Activated CD8-positive, alpha-beta T cell treated with anti-CD3 and anti-CD28 coated beads for 36 hours (primary cell): ENCODE results near the gene HGS. TPM values are rescaled to one million over a fixed set of nuclear protein-coding genes. Genes with fewer than 3 reads are reported as not detected.

Experiments used
- ATAC-seq: fragments of 200-7000 bp; cut with Tn5 transposase; one replicate; pipeline ENCODE4 v1.10.0; 2021; ENCODE audit warnings: mild to moderate bottlenecking, moderate library complexity
- CTCF ChIA-PET: fragments of 350-600 bp; sonication (Branson Sonifier 250); formaldehyde crosslinking; loops from one replicate; lab custom pipeline; 2021; ENCODE audit warnings: antibody characterized with exemption; lab: Charles Lee
- POLR2A ChIA-PET: fragments of 350-600 bp; sonication (Branson Sonifier 250); formaldehyde crosslinking; loops from one replicate; lab custom pipeline; 2021; ENCODE audit warnings: antibody characterized with exemption; lab: Charles Lee
- DNase-seq: peaks from one replicate; pipeline ENCODE4 v3.0.0-alpha.2; 2020
- H3K27ac Mint-ChIP-seq: one replicate; pipeline ENCODE4 v1.8.0; 2021; ENCODE audit warnings: mild to moderate bottlenecking, mixed read lengths
- H3K27me3 Mint-ChIP-seq: one replicate; pipeline ENCODE4 v1.8.0; 2021; ENCODE audit warnings: mixed read lengths
- H3K36me3 Mint-ChIP-seq: one replicate; pipeline ENCODE4 v1.8.0; 2021; ENCODE audit warnings: low read depth, mixed read lengths
- H3K4me1 Mint-ChIP-seq: one replicate; pipeline ENCODE4 v1.8.0; 2021; ENCODE audit warnings: low read depth, mixed read lengths
- H3K4me3 Mint-ChIP-seq: one replicate; pipeline ENCODE4 v1.8.0; 2021; ENCODE audit warnings: mild to moderate bottlenecking, moderate library complexity, mixed read lengths
- H3K9me3 Mint-ChIP-seq: one replicate; pipeline ENCODE4 v1.8.0; 2021; ENCODE audit warnings: mixed read lengths
- intact Hi-C: fragments of 100-400 bp; cut with micrococcal nuclease; formaldehyde crosslinking; loops from one replicate; pipeline ENCODE4 v1.10.0; 2022
- total RNA-seq, 2 experiments: library from RNA; stranded (reverse); gene quantifications; one replicate each; pipeline ENCODE4 v1.2.3, GENCODE V29; 2021
- TF ChIP-seq, protein P1 (sequence below): fragments of 200-600 bp; IDR thresholded peaks from one replicate; pipeline ENCODE4 v1.8.0; 2022; ENCODE audit warnings: antibody characterized with exemption, mild to moderate bottlenecking

The HGS gene
- total RNA-seq, 2 experiments from 2014 or later: 98.9 to 113 TPM

- ATAC-seq (no peak), DNase-seq (no peak)
- no peak overlapping the region for H3K4me3 Mint-ChIP-seq
- peaks cover 14% of the 10 kb centered on the region for H3K4me1 Mint-ChIP-seq
- H3K36me3 Mint-ChIP-seq: peaks cover 38% of the 10 kb centered on the region
- ChIA-PET CTCF (interaction anchor here (1.0 kb wide), 1 partner anchor 15 kb away, joined by 3 read pairs; no protein-coding TSS in a partner anchor), POLR2A (interaction anchor here (0.9 kb wide), 1 partner anchor 31 kb away, joined by 3 read pairs; no protein-coding TSS in a partner anchor)
- TF ChIP-seq, protein P1, sequence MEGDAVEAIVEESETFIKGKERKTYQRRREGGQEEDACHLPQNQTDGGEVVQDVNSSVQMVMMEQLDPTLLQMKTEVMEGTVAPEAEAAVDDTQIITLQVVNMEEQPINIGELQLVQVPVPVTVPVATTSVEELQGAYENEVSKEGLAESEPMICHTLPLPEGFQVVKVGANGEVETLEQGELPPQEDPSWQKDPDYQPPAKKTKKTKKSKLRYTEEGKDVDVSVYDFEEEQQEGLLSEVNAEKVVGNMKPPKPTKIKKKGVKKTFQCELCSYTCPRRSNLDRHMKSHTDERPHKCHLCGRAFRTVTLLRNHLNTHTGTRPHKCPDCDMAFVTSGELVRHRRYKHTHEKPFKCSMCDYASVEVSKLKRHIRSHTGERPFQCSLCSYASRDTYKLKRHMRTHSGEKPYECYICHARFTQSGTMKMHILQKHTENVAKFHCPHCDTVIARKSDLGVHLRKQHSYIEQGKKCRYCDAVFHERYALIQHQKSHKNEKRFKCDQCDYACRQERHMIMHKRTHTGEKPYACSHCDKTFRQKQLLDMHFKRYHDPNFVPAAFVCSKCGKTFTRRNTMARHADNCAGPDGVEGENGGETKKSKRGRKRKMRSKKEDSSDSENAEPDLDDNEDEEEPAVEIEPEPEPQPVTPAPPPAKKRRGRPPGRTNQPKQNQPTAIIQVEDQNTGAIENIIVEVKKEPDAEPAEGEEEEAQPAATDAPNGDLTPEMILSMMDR: no peak
- no peak overlapping the region for H3K27ac Mint-ChIP-seq
- intact Hi-C loops: no loop called here
- no peaks in the 10 kb centered on the region for H3K9me3 Mint-ChIP-seq
- H3K27me3 Mint-ChIP-seq: no peaks in the 10 kb centered on the region
These were observed 6.7 kb downstream of the HGS start for GRCh38 chr17:81690549-81690948.

- ChIA-PET POLR2A (interaction anchor here (0.9 kb wide), 1 partner anchor 30 kb away, joined by 3 read pairs; no protein-coding TSS in a partner anchor), CTCF (interaction anchor here (1.0 kb wide), 1 partner anchor 16 kb away, joined by 3 read pairs; no protein-coding TSS in a partner anchor)
- H3K4me1 Mint-ChIP-seq: peaks cover 9% of the 10 kb centered on the region
- peaks cover 36% of the 10 kb centered on the region for H3K36me3 Mint-ChIP-seq
- H3K27ac Mint-ChIP-seq: no peak overlapping the region
- TF ChIP-seq, protein P1: no peak
- ATAC-seq (no peak), DNase-seq (no peak)
- H3K4me3 Mint-ChIP-seq: no peak overlapping the region
- H3K9me3 Mint-ChIP-seq: no peaks in the 10 kb centered on the region
- intact Hi-C loops: no loop called here
- no peaks in the 10 kb centered on the region for H3K27me3 Mint-ChIP-seq
These were observed 7.4 kb downstream of the HGS start for GRCh38 chr17:81691196-81691595.

- intact Hi-C loops: no loop called here
These were observed 7.8 kb downstream of the HGS start for GRCh38 chr17:81691608-81692007.

DNA sequence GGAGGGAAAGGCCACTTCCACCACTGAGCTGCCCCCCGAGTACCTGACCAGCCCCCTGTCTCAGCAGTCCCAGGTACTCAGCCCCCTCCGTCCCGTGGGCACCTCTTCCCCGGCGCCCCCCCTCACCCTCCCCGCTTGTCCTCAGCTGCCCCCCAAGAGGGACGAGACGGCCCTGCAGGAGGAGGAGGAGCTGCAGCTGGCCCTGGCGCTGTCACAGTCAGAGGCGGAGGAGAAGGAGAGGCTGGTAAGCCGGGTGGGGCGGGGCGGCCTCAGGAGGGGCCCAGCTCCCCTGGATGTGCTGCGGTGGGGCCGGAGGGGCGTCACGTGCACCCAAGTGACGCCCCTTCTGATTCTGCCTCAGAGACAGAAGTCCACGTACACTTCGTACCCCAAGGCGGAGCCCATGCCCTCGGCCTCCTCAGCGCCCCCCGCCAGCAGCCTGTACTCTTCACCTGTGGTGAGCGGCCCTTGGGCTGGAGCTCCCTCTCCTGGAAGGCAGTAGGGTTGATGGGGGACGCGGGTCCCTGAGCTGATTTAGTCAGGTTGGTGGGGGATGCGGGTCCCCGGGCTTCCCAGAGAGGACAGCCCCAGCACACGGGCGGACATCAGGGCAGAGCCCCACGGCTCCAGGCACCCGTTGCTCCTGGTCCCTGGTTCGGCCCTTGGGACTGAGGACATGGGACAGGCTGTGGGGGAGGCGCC, 9.8 kb downstream of the HGS start:
- Mint-ChIP-seq H3K36me3 (peaks cover 38% of the 10 kb centered on the region), H3K4me3 (no peak overlapping the region), H3K9me3 (no peaks in the 10 kb centered on the region), H3K4me1 (peaks cover 4% of the 10 kb centered on the region), H3K27me3 (no peaks in the 10 kb centered on the region), H3K27ac (no peak overlapping the region)
- ATAC-seq (peak; percentile 38), DNase-seq (no peak)
- ChIA-PET CTCF (no interaction called here), POLR2A (interaction anchor here (0.7 to 2.3 kb wide), 4 partner anchors 9 to 19 kb away, joined by 3 to 13 read pairs (median 4); partner anchors contain the start of genes ARL16, HGS and MRPL12)
- TF ChIP-seq, protein P1: no peak
- intact Hi-C loops: no loop called here

More at GRCh38 chr17:81691608-81692007, 7.8 kb downstream of the HGS start:
- Mint-ChIP-seq H3K27ac (no peak overlapping the region), H3K9me3 (no peaks in the 10 kb centered on the region), H3K4me1 (peaks cover 7% of the 10 kb centered on the region), H3K36me3 (peaks cover 33% of the 10 kb centered on the region), H3K4me3 (no peak overlapping the region), H3K27me3 (no peaks in the 10 kb centered on the region)
- ChIA-PET CTCF (interaction anchor here (1.0 kb wide), 1 partner anchor 16 kb away, joined by 3 read pairs; no protein-coding TSS in a partner anchor), POLR2A (no interaction called here)
- ATAC-seq (no peak), DNase-seq (no peak)
- TF ChIP-seq, protein P1: no peak

DNA sequence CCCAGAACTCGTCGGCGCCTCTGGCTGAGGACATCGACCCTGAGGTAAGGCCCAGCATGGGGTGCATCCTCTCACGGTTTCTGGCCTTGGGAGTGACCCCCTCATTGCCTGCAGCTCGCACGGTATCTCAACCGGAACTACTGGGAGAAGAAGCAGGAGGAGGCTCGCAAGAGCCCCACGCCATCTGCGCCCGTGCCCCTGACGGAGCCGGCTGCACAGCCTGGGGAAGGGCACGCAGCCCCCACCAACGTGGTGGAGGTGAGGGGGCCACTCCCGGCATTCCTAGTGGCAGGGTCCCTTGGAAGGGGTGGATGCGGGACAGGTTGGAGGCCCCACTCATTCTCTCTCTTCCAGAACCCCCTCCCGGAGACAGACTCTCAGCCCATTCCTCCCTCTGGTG, 11.0 kb downstream of the HGS start:
- Mint-ChIP-seq H3K27ac (no peak overlapping the region), H3K4me3 (no peak overlapping the region), H3K36me3 (peaks cover 33% of the 10 kb centered on the region), H3K27me3 (no peaks in the 10 kb centered on the region), H3K4me1 (no peaks in the 10 kb centered on the region), H3K9me3 (no peaks in the 10 kb centered on the region)
- TF ChIP-seq, protein P1: no peak
- POLR2A ChIA-PET: interaction anchor here (0.8 to 2.6 kb wide), 3 partner anchors 9 to 15 kb away, joined by 3 to 14 read pairs (median 4); no protein-coding TSS in a partner anchor
- CTCF ChIA-PET: no interaction called here
- intact Hi-C loops: loop anchor here (5.0 kb wide), 1 partner anchor 173 kb away; no protein-coding TSS in a partner anchor
- ATAC-seq: no peak
- DNase-seq: no peak
